HepG2 (cell line): ENCODE data around the gene PSMB9. TPM values are rescaled to one million over a fixed set of nuclear protein-coding genes. Genes with fewer than 3 reads are reported as not detected.

Source experiments
- ARHGAP35 ChIP-seq: sonication (generic); formaldehyde crosslinking; IDR thresholded peaks from 2 replicates; pipeline ENCODE4 v1.9.0; 2022; ENCODE audit warnings: mild to moderate bottlenecking, inconsistent platforms, moderate library complexity, missing genetic modification reagents, borderline replicate concordance
- CREB3 ChIP-seq: sonication (generic); formaldehyde crosslinking; IDR thresholded peaks from 2 replicates; pipeline ENCODE4 v1.5.0; 2020; ENCODE audit warnings: missing genetic modification reagents
- JUNB ChIP-seq: sonication (generic); formaldehyde crosslinking; IDR thresholded peaks from 2 replicates; pipeline ENCODE4 v1.8.0; 2022; ENCODE audit warnings: missing genetic modification reagents, mild to moderate bottlenecking, borderline replicate concordance
- PHF5A ChIP-seq: IDR thresholded peaks from one replicate; pipeline ENCODE4 v1.6.1; 2018; ENCODE audit warnings: low read depth, missing genetic modification reagents; ENCODE audit not compliant: unreplicated experiment
- RBM22 ChIP-seq: fragments of 200-400 bp; formaldehyde crosslinking; optimal IDR thresholded peaks from 2 replicates; pipeline ENCODE3; 2017; ENCODE audit warnings: mild to moderate bottlenecking, low read length, moderate library complexity
- RFX3 ChIP-seq: IDR thresholded peaks from 2 replicates; pipeline ENCODE4 v1.6.1; 2016; ENCODE audit warnings: missing biosample characterization, missing genetic modification reagents
- SMAD9 ChIP-seq: sonication (generic); formaldehyde crosslinking; IDR thresholded peaks from 2 replicates; pipeline ENCODE4 v1.5.1; 2020; ENCODE audit warnings: mild to moderate bottlenecking, missing genetic modification reagents
- SMARCE1 ChIP-seq: fragments of 450-650 bp; IDR thresholded peaks from 2 replicates; pipeline ENCODE4 v1.6.1; 2017; ENCODE audit warnings: borderline replicate concordance
- SOX5 ChIP-seq: IDR thresholded peaks from 2 replicates; pipeline ENCODE4 v1.6.1; 2016; ENCODE audit warnings: borderline replicate concordance
- ZBTB1 ChIP-seq: sonication (generic); formaldehyde crosslinking; IDR thresholded peaks from 2 replicates; pipeline ENCODE4 v1.4.0; 2020; ENCODE audit warnings: missing genetic modification reagents, borderline replicate concordance
- ZNF558 ChIP-seq: sonication (generic); formaldehyde crosslinking; IDR thresholded peaks from 2 replicates; pipeline ENCODE4 v1.9.0; 2022; ENCODE audit warnings: mild to moderate bottlenecking, missing genetic modification reagents, borderline replicate concordance
- ZNF589 ChIP-seq: sonication (generic); formaldehyde crosslinking; conservative IDR thresholded peaks from 2 replicates; pipeline ENCODE4 v1.8.0; 2022; ENCODE audit warnings: mild to moderate bottlenecking, moderate library complexity, missing genetic modification reagents
- polyA plus RNA-seq, 8 experiments: library from polyadenylated mRNA; depleted of rRNA in 3 of 8; stranded (reverse) in 7 of 8; unstranded in 1 of 8; fragments of >200 nt; fragmentation: Illumina TruSeq in 4 of 8; extraction: Trizol in 4 of 8; gene quantifications; 2 replicates each; pipeline versions ENCODE4 v1.2.1 to v1.2.3, GENCODE V29; 2011 to 2016; ENCODE audit warnings: low read depth in 4 of 8, missing spikeins in 1 of 8, mixed read lengths in 1 of 8; ENCODE audit not compliant: insufficient read depth in 1 of 8
- total RNA-seq, 5 experiments: library from RNA; depleted of rRNA; stranded (reverse); fragments of >200 nt; fragmentation: Illumina TruSeq; extraction: Trizol; gene quantifications; 2 replicates each; pipeline ENCODE4 v1.2.3, GENCODE V29; 2016; ENCODE audit warnings: low read depth in 1 of 5
- TF ChIP-seq, protein P1 (sequence below): sonication (generic); formaldehyde crosslinking; IDR thresholded peaks from 2 replicates; pipeline ENCODE4 v1.4.0; 2020; ENCODE audit warnings: mild to moderate bottlenecking, missing genetic modification reagents
- TF ChIP-seq, protein P2 (sequence below): sonication (generic); formaldehyde crosslinking; IDR thresholded peaks from 2 replicates; pipeline ENCODE4 v1.8.1; 2023; ENCODE audit warnings: missing genetic modification reagents, inconsistent platforms, borderline replicate concordance
- TF ChIP-seq, protein P3 (sequence below): sonication (generic); formaldehyde crosslinking; IDR thresholded peaks from 2 replicates; pipeline ENCODE4 v1.4.0; 2020; ENCODE audit warnings: mild to moderate bottlenecking, missing genetic modification reagents

PSMB9 gene
- total and polyA plus RNA-seq, 2 of the 13 experiments (the other 11 are each of a cell fraction or from before 2014, with no cell fraction given) = 15.6 to 16.0 TPM

DNA sequence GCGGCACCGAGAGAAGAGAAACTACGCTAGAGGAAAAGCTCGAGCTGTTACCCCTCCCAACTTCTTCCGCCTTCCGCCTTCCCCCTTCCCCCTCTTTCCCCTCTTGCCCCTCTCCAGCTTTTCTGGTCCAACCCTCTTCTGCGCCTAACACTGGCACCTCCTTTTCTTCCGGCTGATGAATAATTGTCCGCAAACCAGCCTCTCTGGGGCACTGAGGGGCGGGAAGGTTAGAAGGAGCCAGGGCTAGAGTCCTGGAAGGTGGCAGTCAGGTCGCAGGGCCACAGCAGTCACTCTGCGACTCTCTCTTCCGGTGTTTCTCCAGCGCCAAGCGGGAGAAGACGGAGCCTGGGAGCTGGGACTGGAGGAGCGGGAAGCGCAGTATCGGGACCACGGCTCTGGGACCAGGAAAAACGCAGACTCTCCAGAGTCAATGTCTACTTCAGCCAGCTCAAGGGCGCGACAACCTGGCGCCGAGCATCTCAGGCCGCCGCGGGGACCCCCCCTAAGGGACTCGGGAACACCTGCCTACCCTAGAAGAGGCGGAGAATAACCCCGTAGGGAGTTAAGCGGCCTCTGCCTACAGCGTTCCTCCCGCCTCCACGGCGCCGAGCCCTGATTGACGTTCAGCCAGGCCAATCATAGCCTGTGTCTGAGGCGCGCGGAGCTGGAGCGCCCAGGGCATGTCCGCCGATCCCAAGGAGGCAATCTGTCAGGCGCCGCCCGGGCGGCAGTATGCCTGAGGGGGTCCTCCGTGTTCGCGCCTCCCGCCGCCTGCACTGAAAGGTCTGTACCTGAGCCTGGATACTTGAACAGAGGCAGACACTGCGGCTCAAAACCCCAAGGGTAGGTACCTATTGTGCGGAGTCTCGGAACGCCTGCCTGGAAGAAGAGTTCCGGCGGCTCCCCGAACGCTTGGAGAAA lies 40.4 kb downstream of the PSMB9 start (continued):
- TF ChIP-seq, protein P1, sequence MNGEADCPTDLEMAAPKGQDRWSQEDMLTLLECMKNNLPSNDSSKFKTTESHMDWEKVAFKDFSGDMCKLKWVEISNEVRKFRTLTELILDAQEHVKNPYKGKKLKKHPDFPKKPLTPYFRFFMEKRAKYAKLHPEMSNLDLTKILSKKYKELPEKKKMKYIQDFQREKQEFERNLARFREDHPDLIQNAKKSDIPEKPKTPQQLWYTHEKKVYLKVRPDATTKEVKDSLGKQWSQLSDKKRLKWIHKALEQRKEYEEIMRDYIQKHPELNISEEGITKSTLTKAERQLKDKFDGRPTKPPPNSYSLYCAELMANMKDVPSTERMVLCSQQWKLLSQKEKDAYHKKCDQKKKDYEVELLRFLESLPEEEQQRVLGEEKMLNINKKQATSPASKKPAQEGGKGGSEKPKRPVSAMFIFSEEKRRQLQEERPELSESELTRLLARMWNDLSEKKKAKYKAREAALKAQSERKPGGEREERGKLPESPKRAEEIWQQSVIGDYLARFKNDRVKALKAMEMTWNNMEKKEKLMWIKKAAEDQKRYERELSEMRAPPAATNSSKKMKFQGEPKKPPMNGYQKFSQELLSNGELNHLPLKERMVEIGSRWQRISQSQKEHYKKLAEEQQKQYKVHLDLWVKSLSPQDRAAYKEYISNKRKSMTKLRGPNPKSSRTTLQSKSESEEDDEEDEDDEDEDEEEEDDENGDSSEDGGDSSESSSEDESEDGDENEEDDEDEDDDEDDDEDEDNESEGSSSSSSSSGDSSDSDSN (CRISPR knock-in tag) = peak; percentile 90
- TF ChIP-seq RFX3 (CRISPR knock-in tag) (no peak; the same call in 1 of the 2 replicates), CREB3 (CRISPR knock-in tag) (no peak), PHF5A (CRISPR knock-in tag) (no peak), RBM22 (no peak), JUNB (CRISPR knock-in tag) (no peak; the same call in 1 of the 2 replicates), ZBTB1 (no peak; the same call in 1 of the 2 replicates), SMARCE1 (no peak), ZNF589 (CRISPR knock-in tag) (peak; percentile 79), ZNF558 (peak; percentile 88; the same call in 1 of the 2 replicates), SOX5 (CRISPR knock-in tag) (0 out of 2 replicates have a peak, but pooled peaks have one; percentile 22), SMAD9 (CRISPR knock-in tag) (peak; percentile 85; the same call in 1 of the 2 replicates), ARHGAP35 (CRISPR knock-in tag) (peak; percentile 53; the same call in 1 of the 2 replicates)
- TF ChIP-seq, protein P2, sequence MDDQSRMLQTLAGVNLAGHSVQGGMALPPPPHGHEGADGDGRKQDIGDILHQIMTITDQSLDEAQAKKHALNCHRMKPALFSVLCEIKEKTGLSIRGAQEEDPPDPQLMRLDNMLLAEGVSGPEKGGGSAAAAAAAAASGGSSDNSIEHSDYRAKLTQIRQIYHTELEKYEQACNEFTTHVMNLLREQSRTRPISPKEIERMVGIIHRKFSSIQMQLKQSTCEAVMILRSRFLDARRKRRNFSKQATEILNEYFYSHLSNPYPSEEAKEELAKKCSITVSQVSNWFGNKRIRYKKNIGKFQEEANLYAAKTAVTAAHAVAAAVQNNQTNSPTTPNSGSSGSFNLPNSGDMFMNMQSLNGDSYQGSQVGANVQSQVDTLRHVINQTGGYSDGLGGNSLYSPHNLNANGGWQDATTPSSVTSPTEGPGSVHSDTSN (CRISPR knock-in tag) = peak; percentile 77; the same call in 1 of the 2 replicates
- TF ChIP-seq, protein P3, sequence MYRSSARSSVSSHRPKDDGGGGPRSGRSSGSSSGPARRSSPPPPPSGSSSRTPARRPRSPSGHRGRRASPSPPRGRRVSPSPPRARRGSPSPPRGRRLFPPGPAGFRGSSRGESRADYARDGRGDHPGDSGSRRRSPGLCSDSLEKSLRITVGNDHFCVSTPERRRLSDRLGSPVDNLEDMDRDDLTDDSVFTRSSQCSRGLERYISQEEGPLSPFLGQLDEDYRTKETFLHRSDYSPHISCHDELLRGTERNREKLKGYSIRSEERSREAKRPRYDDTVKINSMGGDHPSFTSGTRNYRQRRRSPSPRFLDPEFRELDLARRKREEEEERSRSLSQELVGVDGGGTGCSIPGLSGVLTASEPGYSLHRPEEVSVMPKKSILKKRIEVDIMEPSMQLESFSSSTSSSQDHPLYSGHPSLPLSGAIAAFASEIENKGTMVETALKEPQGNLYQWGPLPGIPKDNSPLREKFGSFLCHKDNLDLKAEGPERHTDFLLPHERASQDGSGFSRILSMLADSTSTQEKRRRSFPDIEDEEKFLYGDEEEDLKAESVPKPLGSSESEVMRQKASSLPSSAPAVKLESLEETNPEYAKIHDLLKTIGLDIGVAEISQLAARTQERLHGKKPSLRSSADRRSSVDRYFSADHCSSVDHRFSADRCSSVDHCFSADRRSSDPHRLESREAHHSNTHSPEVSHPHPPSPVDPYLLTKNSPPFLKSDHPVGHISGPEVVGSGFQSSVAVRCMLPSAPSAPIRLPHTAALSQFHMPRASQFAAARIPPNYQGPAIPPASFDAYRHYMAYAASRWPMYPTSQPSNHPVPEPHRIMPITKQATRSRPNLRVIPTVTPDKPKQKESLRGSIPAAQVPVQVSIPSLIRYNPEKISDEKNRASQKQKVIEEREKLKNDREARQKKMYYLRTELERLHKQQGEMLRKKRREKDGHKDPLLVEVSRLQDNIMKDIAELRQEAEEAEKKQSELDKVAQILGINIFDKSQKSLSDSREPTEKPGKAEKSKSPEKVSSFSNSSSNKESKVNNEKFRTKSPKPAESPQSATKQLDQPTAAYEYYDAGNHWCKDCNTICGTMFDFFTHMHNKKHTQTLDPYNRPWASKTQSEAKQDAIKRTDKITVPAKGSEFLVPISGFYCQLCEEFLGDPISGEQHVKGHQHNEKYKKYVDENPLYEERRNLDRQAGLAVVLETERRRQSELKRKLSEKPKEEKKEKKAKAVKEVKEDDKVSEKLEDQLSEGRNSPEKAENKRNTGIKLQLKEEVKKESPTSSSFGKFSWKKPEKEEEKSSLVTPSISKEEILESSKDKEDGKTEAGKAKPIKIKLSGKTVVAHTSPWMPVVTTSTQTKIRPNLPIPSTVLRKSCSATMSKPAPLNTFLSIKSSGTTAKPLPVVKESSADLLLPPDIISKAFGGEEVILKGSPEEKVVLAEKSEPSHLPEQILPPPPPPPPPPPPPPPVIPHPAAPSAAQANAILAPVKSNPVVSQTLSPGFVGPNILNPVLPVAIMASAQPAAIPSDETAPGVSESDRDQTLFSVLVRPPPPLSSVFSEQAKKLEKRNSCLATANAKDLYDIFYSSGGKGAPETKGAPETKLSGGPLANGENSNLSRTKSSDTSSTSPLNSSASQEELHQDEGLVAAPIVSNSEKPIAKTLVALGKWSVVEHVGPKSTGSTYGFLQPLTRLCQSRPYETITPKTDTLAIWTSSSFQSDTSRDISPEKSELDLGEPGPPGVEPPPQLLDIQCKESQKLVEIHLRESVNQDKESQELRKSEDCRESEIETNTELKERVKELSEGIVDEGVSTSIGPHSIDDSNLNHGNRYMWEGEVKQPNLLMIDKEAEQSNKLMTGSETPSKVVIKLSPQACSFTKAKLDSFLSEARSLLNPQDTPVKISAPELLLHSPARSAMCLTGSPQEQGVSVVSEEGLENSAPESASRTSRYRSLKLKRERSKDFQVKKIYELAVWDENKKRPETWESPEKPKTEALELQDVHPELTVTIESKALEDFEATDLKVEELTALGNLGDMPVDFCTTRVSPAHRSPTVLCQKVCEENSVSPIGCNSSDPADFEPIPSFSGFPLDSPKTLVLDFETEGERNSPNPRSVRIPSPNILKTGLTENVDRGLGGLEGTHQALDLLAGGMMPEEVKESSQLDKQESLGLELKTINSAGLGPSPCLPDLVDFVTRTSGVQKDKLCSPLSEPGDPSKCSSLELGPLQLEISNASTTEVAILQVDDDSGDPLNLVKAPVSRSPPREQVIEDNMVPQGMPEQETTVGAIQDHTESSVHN (CRISPR knock-in tag) = no peak
